ELR (cell line): ENCODE data around the gene TEX12.
"Not testable (repeated sequence)": the region's sequence is repeated elsewhere in the genome, so short reads cannot be mapped to it uniquely, and the experiment has no call there.

Experiments used
- DNase-seq: peaks from one replicate; pipeline ENCODE4 v3.0.0-alpha.2; 2015; ENCODE audit warnings: low read depth

The TEX12 gene

GRCh38 chr11:112163875-112164685 lies 3.1 kb upstream of the TEX12 start, which contains the start of gene IL18:
TSS of gene IL18 (minus strand) at chr11:112164094. CDS start at chr11:112155053, 9,041 bp downstream.
- no peak for DNase-seq

- DNase-seq = no peak
Observed at GRCh38 chr11:112165049-112165448, 2.1 kb upstream of the TEX12 start.

- DNase-seq = no peak
Observed at GRCh38 chr11:112166562-112166961, 610 bp upstream of the TEX12 start.

GRCh38 chr11:112172362-112172994 lies 5.3 kb downstream of the TEX12 start:
- peak; percentile 70 for DNase-seq

- DNase-seq = peak; percentile 30
Observed at GRCh38 chr11:112173152-112173551, 6.0 kb downstream of the TEX12 start.

- peak; percentile 82 for DNase-seq
Observed at GRCh38 chr11:112174789-112175598, 7.8 kb downstream of the TEX12 start, which contains the start of gene BCO2. TSS of gene BCO2 (plus strand) at chr11:112175512. CDS start at chr11:112175602, 90 bp downstream.

- peak; percentile 15 for DNase-seq
Observed at GRCh38 chr11:112175599-112175952, 8.4 kb downstream of the TEX12 start.

GRCh38 chr11:112176077-112176476 lies 8.9 kb downstream of the TEX12 start:
- no peak for DNase-seq

- no peak for DNase-seq
Observed at GRCh38 chr11:112177589-112177988, 10.4 kb downstream of the TEX12 start.

- DNase-seq = no peak
Observed at GRCh38 chr11:112178428-112178827, 11.3 kb downstream of the TEX12 start.

- no peak for DNase-seq
Observed at GRCh38 chr11:112178936-112179335, 11.8 kb downstream of the TEX12 start.

- no peak for DNase-seq
Observed at GRCh38 chr11:112179601-112180000, 12.4 kb downstream of the TEX12 start.

- DNase-seq = no peak
Observed at GRCh38 chr11:112182867-112183266, 15.7 kb downstream of the TEX12 start.

GRCh38 chr11:112185883-112186282 lies 18.7 kb downstream of the TEX12 start:
- DNase-seq = no peak

GRCh38 chr11:112186304-112186703 lies 19.1 kb downstream of the TEX12 start:
- DNase-seq = no peak

GRCh38 chr11:112195113-112195512 lies 27.9 kb downstream of the TEX12 start:
- not testable (repeated sequence) for DNase-seq

GRCh38 chr11:112195951-112196351 lies 28.8 kb downstream of the TEX12 start:
- DNase-seq = no peak

GRCh38 chr11:112196519-112197087 lies 29.4 kb downstream of the TEX12 start:
- DNase-seq = no peak

- DNase-seq = not testable (repeated sequence)
Observed at GRCh38 chr11:112199101-112199500, 31.9 kb downstream of the TEX12 start.

GRCh38 chr11:112200252-112200651 lies 33.1 kb downstream of the TEX12 start:
- DNase-seq = no peak

- no peak for DNase-seq
Observed at GRCh38 chr11:112206071-112206470, 38.9 kb downstream of the TEX12 start.

GRCh38 chr11:112210890-112211289 lies 43.7 kb downstream of the TEX12 start:
- no peak for DNase-seq
